ENCODE results near the gene CBFA2T2.

CBFA2T2 gene

DNA sequence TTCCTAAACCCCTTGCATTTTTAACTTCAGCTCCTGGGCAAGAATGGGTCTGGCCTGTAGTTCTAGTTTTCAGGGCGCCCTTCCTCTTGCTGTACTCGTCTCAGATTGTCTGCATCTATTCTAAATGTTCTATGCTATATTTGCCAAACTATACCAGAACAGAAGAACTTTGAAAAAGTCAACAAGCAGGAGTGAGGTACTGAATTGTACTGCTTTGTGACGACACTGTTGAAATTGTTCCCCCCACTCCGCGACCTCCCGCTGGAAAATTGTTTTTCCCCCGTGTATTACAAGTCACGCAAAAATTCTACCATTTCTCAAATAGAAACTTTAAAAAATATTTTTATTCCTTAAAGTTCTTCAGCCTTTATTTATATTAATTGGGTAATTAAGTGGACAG, 73.9 kb downstream of the CBFA2T2 start:
- H3K79me2 ChIP-seq = peaks cover 28% of the 10 kb centered on the region
- H3K4me3 ChIP-seq (ENCODE audit: low read depth, low read length) = no peak overlapping the region
- H3K4me1 ChIP-seq = peaks cover 5% of the 10 kb centered on the region
- TF ChIP-seq, protein P1, sequence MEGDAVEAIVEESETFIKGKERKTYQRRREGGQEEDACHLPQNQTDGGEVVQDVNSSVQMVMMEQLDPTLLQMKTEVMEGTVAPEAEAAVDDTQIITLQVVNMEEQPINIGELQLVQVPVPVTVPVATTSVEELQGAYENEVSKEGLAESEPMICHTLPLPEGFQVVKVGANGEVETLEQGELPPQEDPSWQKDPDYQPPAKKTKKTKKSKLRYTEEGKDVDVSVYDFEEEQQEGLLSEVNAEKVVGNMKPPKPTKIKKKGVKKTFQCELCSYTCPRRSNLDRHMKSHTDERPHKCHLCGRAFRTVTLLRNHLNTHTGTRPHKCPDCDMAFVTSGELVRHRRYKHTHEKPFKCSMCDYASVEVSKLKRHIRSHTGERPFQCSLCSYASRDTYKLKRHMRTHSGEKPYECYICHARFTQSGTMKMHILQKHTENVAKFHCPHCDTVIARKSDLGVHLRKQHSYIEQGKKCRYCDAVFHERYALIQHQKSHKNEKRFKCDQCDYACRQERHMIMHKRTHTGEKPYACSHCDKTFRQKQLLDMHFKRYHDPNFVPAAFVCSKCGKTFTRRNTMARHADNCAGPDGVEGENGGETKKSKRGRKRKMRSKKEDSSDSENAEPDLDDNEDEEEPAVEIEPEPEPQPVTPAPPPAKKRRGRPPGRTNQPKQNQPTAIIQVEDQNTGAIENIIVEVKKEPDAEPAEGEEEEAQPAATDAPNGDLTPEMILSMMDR (IDR thresholded peaks at IDR 0.05) = no peak
- no peaks in the 10 kb centered on the region for H3K27me3 ChIP-seq (ENCODE audit: control insufficient read depth, insufficient read depth, low read length)
- no peak overlapping the region for H3K9ac ChIP-seq
- no peak overlapping the region for H3K4me2 ChIP-seq (ENCODE audit: low read length)
- H3K9me3 ChIP-seq (ENCODE audit: control insufficient read depth, low read length) = no peaks in the 10 kb centered on the region
- H3K27ac ChIP-seq = no peak overlapping the region
- no peaks in the 10 kb centered on the region for H3K36me3 ChIP-seq (ENCODE audit: control insufficient read depth, insufficient read depth, low read length)
- no peak overlapping the region for H2AFZ ChIP-seq

DNA sequence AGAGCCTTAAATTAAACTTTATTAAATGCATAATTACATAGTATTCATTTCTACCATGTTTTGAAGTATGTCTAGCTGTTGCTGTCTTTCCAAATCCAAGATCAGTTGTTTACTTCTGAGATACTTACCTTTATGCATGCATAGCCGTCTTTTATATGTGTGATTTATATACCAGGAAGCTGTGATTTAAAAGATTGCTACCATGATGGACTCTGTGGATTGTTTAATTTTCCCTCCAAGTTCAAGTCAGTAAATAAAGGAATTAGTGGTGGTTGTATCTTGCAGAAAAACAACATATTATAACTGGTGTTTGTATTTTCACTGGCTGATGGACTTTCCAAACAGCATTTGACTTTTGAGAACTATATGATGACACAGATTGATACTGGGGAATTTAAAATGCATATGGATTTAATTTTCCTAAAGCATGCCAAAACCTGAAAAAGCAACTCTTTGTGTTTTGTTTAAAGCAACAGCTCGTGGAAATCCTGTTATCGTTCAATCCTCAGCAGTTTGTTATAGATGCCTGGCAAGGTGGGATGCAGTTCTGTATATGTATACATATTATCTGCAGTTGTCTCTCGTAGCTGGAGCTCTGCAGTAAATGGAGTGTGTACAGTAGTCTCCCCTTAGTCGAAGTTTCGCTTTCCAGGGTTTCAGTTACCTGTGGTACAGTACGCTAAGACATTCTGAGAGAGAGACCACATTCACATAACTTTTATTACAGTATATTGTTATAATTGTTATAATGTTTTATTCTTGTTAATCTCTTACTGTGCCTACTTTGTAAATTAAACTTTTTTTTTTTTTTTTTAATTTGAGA, 77.1 kb downstream of the CBFA2T2 start:
- no peak overlapping the region for H2AFZ ChIP-seq
- H3K4me1 ChIP-seq = peaks cover 10% of the 10 kb centered on the region
- no peak overlapping the region for H3K27ac ChIP-seq
- no peaks in the 10 kb centered on the region for H3K27me3 ChIP-seq (ENCODE audit: control insufficient read depth, insufficient read depth, low read length)
- H3K36me3 ChIP-seq (ENCODE audit: control insufficient read depth, insufficient read depth, low read length) = no peaks in the 10 kb centered on the region
- no peak overlapping the region for H3K4me2 ChIP-seq (ENCODE audit: low read length)
- TF ChIP-seq, protein P1 (IDR thresholded peaks at IDR 0.05) = no peak
- no peak overlapping the region for H3K9ac ChIP-seq
- H3K79me2 ChIP-seq = peaks cover 41% of the 10 kb centered on the region
- H3K4me3 ChIP-seq (ENCODE audit: low read depth, low read length) = no peak overlapping the region
- H3K9me3 ChIP-seq (ENCODE audit: control insufficient read depth, low read length) = no peaks in the 10 kb centered on the region

DNA sequence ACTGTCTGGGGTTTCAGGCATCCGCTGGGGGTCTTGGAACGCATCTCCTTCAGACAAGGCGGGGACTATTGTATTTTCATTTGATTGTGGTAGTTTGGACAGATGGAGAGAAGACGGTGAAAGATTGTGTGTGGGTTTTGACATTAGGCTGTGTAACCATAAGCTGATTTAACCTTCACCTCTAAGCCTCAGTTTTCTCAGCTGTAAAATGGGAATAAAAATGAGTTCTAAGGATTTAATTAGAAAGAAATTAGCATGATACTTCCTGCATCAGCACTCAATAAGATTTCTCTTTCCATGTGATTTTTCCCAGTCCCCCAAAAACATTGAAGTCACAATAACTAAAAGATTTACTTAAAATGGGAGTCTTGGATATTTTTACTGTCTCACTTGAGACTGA, 78.1 kb downstream of the CBFA2T2 start:
- Histone ChIP-seq H3K36me3 (ENCODE audit: control insufficient read depth, insufficient read depth, low read length) (no peaks in the 10 kb centered on the region), H3K27ac (no peak overlapping the region), H2AFZ (no peak overlapping the region), H3K27me3 (ENCODE audit: control insufficient read depth, insufficient read depth, low read length) (no peaks in the 10 kb centered on the region), H3K79me2 (peaks cover 40% of the 10 kb centered on the region), H3K4me2 (ENCODE audit: low read length) (no peak overlapping the region), H3K9ac (no peak overlapping the region), H3K9me3 (ENCODE audit: control insufficient read depth, low read length) (no peaks in the 10 kb centered on the region), H3K4me1 (peaks cover 6% of the 10 kb centered on the region), H3K4me3 (ENCODE audit: low read depth, low read length) (no peak overlapping the region)
- TF ChIP-seq, protein P1 (IDR thresholded peaks at IDR 0.05) = no peak

DNA sequence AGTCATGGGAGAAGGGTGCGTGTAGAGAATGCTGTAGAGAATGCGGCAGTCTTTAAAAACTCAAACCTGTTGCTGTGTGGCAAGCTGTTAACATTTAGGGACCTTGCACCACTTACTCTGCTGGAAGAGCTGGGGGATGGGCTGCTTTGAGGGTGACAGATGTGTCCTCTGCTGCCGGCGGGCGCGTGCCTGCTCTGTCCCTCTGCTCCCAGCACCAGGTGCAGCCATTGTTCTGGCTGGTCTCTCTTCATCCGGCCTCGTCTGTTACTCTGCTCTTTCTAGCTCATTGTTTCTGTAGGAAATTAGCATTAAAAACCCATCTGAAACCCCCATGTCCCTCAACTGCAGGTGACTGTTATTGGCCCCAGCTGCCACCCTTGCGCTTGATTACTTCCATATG, 78.5 kb downstream of the CBFA2T2 start:
- H3K9me3 ChIP-seq (ENCODE audit: control insufficient read depth, low read length) = no peaks in the 10 kb centered on the region
- H2AFZ ChIP-seq = no peak overlapping the region
- peaks cover 40% of the 10 kb centered on the region for H3K79me2 ChIP-seq
- TF ChIP-seq, protein P1 (IDR thresholded peaks at IDR 0.05) = no peak
- H3K4me2 ChIP-seq (ENCODE audit: low read length) = no peak overlapping the region
- no peaks in the 10 kb centered on the region for H3K36me3 ChIP-seq (ENCODE audit: control insufficient read depth, insufficient read depth, low read length)
- no peaks in the 10 kb centered on the region for H3K27me3 ChIP-seq (ENCODE audit: control insufficient read depth, insufficient read depth, low read length)
- H3K9ac ChIP-seq = no peak overlapping the region
- no peak overlapping the region for H3K27ac ChIP-seq
- H3K4me3 ChIP-seq (ENCODE audit: low read depth, low read length) = no peak overlapping the region
- H3K4me1 ChIP-seq = peaks cover 6% of the 10 kb centered on the region

Data from parathyroid adenoma (tissue), 2 donors.